ENCODE measurements around the gene DCAF10. TPM values are rescaled to one million over a fixed set of nuclear protein-coding genes. Genes with fewer than 3 reads are reported as not detected.
"Not testable (repeated sequence)": the region's sequence is repeated elsewhere in the genome, so short reads cannot be mapped to it uniquely, and the experiment has no call there.

DCAF10 gene
- polyA plus RNA-seq, 1 donor (not counting 4 experiments of a cell fraction or from before 2014, with no cell fraction given), result 29.2 TPM

DNA sequence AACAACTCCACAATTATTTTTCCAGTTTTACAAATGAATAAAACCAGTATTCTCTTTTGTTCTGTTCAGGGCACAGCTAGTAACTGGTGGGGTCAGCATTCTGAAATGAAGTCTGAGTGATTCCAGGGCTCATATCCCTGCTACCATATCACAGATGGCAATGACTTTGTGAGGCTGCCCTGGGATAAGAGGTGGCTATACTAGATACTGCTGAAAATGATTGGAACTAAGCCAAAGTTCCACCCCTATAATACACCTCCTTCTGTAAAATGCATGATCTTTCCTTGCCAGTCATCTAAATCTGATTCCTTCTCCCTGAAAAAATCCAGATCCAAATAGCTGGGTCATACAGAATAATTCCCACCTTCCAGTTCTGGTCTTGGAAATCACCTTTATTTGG lies 88.9 kb downstream of the DCAF10 start:
- TF ChIP-seq EZH2 (IDR thresholded peaks at IDR 0.05; ENCODE audit: low read length), result no peak
- TF ChIP-seq CTCF (optimal IDR thresholded peaks at IDR 0.05 in 1 of 3, IDR thresholded peaks at IDR 0.05 in 1 of 3, conservative IDR thresholded peaks at IDR 0.05 in 1 of 3; ENCODE audit: extremely low read depth in 1 of 3, insufficient read depth in 2 of 3, low read length in 3 of 3), result no peak
- H3K9me3 ChIP-seq (ENCODE audit: control insufficient read depth, low read depth, low read length), result no peaks in the 10 kb centered on the region
- no peak overlapping the region for H3K4me3 ChIP-seq (ENCODE audit: control insufficient read depth in 2 of 3, extremely low read depth in 1 of 3, insufficient read depth in 2 of 3, low read depth in 1 of 3, low read length in 3 of 3)
- H3K4me2 ChIP-seq (ENCODE audit: control insufficient read depth, extremely low read depth, insufficient read depth, low read depth, low read length), result no peak overlapping the region
- no peak overlapping the region for H3K27ac ChIP-seq (ENCODE audit: control insufficient read depth, insufficient read depth, low read length)
- FAIRE-seq (no peak), DNase-seq (ENCODE audit: low read depth, low spot score) (no peak)
- H3K4me1 ChIP-seq (ENCODE audit: control insufficient read depth, extremely low read depth, insufficient read depth, low read length), result no peaks in the 10 kb centered on the region
- H3K9me1 ChIP-seq (ENCODE audit: control insufficient read depth, extremely low read depth, insufficient read depth, low read length), result peaks cover 2% of the 10 kb centered on the region
- H3K79me2 ChIP-seq (ENCODE audit: control insufficient read depth, insufficient read depth, low read length), result peaks cover 11% of the 10 kb centered on the region
- no peaks in the 10 kb centered on the region for H4K20me1 ChIP-seq (ENCODE audit: control insufficient read depth, extremely low read depth, insufficient read depth, low read length)
- H3K27me3 ChIP-seq (ENCODE audit: control insufficient read depth, extremely low read depth, insufficient read depth, low read length), result no peaks in the 10 kb centered on the region
- no peak overlapping the region for H3K9ac ChIP-seq (ENCODE audit: control insufficient read depth, extremely low read depth, insufficient read depth, low read length)
- H3K36me3 ChIP-seq (ENCODE audit: control insufficient read depth in 2 of 2, extremely low read depth in 1 of 2, insufficient read depth in 2 of 2, low read length in 2 of 2), result peaks cover 0 to 14% of the 10 kb centered on the region in 2 experiments
- dilution Hi-C loops (cut with MboI; ENCODE audit: extremely low pct_ligation_motif_present, low sequenced_read_pairs), result no loop called here
- H2AFZ ChIP-seq (ENCODE audit: control insufficient read depth, low read length), result no peak overlapping the region

DNA sequence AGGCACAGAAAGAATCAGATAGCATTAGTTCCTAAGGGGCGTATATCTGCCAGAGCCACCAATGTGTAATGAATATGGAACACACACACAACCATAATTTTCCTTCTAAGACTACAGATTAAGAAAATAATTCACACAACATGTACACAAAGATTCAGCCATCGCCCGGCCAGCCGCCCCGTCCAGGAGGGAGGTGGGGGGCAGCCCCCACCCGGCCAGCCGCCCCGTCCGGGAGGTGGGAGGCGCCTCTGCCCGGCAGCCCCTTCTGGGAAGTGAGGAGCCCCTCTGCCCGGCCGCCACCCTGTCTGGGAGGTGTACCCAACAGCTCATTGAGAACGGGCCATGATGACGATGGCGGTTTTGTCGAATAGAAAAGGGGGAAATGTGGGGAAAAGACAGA lies 90.4 kb downstream of the DCAF10 start:
- H3K9ac ChIP-seq (ENCODE audit: control insufficient read depth, extremely low read depth, insufficient read depth, low read length); H3K27me3 ChIP-seq (ENCODE audit: control insufficient read depth, extremely low read depth, insufficient read depth, low read length); H3K9me1 ChIP-seq (ENCODE audit: control insufficient read depth, extremely low read depth, insufficient read depth, low read length); DNase-seq (ENCODE audit: low read depth, low spot score); H3K4me3 ChIP-seq (ENCODE audit: control insufficient read depth in 2 of 3, extremely low read depth in 1 of 3, insufficient read depth in 2 of 3, low read depth in 1 of 3, low read length in 3 of 3); dilution Hi-C loops (cut with MboI; ENCODE audit: extremely low pct_ligation_motif_present, low sequenced_read_pairs); FAIRE-seq; H3K4me2 ChIP-seq (ENCODE audit: control insufficient read depth, extremely low read depth, insufficient read depth, low read depth, low read length); H3K79me2 ChIP-seq (ENCODE audit: control insufficient read depth, insufficient read depth, low read length); H3K4me1 ChIP-seq (ENCODE audit: control insufficient read depth, extremely low read depth, insufficient read depth, low read length); H2AFZ ChIP-seq (ENCODE audit: control insufficient read depth, low read length); H3K27ac ChIP-seq (ENCODE audit: control insufficient read depth, insufficient read depth, low read length); H3K9me3 ChIP-seq (ENCODE audit: control insufficient read depth, low read depth, low read length); H4K20me1 ChIP-seq (ENCODE audit: control insufficient read depth, extremely low read depth, insufficient read depth, low read length): not testable (repeated sequence)
- peaks cover 3 to 15% of the 10 kb centered on the region in 2 experiments for H3K36me3 ChIP-seq (ENCODE audit: control insufficient read depth in 2 of 2, extremely low read depth in 1 of 2, insufficient read depth in 2 of 2, low read length in 2 of 2)

DNA sequence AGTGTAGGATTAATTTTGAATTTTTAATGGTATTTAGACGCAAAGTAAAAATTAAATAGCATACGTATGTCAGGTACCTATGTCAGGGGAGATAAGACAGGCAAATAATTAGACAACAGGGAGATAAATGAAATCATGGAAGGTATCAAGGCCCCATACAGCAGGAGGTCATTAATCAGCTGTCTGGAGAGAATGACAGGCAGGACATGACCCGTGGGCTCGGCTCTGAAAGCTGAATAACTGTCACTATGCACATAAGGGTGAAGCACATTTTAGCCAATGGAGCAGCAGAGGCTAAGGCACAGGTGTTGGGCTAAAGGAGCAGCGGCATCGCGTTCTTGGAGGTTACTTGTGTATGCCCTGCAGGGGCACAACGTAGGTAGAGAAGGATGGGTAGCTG lies 91.5 kb downstream of the DCAF10 start:
- no peak overlapping the region for H3K4me2 ChIP-seq (ENCODE audit: control insufficient read depth, extremely low read depth, insufficient read depth, low read depth, low read length)
- dilution Hi-C loops (cut with MboI; ENCODE audit: extremely low pct_ligation_motif_present, low sequenced_read_pairs), result no loop called here
- H3K4me3 ChIP-seq (ENCODE audit: control insufficient read depth in 2 of 3, extremely low read depth in 1 of 3, insufficient read depth in 2 of 3, low read depth in 1 of 3, low read length in 3 of 3), result no peak overlapping the region
- H3K9me3 ChIP-seq (ENCODE audit: control insufficient read depth, low read depth, low read length), result no peaks in the 10 kb centered on the region
- no peaks in the 10 kb centered on the region for H4K20me1 ChIP-seq (ENCODE audit: control insufficient read depth, extremely low read depth, insufficient read depth, low read length)
- peaks cover 3 to 16% of the 10 kb centered on the region in 2 experiments for H3K36me3 ChIP-seq (ENCODE audit: control insufficient read depth in 2 of 2, extremely low read depth in 1 of 2, insufficient read depth in 2 of 2, low read length in 2 of 2)
- H3K27me3 ChIP-seq (ENCODE audit: control insufficient read depth, extremely low read depth, insufficient read depth, low read length), result no peaks in the 10 kb centered on the region
- no peaks in the 10 kb centered on the region for H3K9me1 ChIP-seq (ENCODE audit: control insufficient read depth, extremely low read depth, insufficient read depth, low read length)
- FAIRE-seq (no peak), DNase-seq (ENCODE audit: low read depth, low spot score) (no peak)
- TF ChIP-seq CTCF (optimal IDR thresholded peaks at IDR 0.05 in 1 of 3, IDR thresholded peaks at IDR 0.05 in 1 of 3, conservative IDR thresholded peaks at IDR 0.05 in 1 of 3; ENCODE audit: extremely low read depth in 1 of 3, insufficient read depth in 2 of 3, low read length in 3 of 3), result no peak
- no peak for TF ChIP-seq EZH2 (IDR thresholded peaks at IDR 0.05; ENCODE audit: low read length)
- H3K27ac ChIP-seq (ENCODE audit: control insufficient read depth, insufficient read depth, low read length), result no peak overlapping the region
- H3K4me1 ChIP-seq (ENCODE audit: control insufficient read depth, extremely low read depth, insufficient read depth, low read length), result no peaks in the 10 kb centered on the region
- H3K79me2 ChIP-seq (ENCODE audit: control insufficient read depth, insufficient read depth, low read length), result peaks cover 9% of the 10 kb centered on the region
- H2AFZ ChIP-seq (ENCODE audit: control insufficient read depth, low read length), result no peak overlapping the region
- no peak overlapping the region for H3K9ac ChIP-seq (ENCODE audit: control insufficient read depth, extremely low read depth, insufficient read depth, low read length)

Data from keratinocyte (primary cell).